Measurements from ENCODE around the gene CSAD.
A peak's percentile ranks its signal among the peaks of the same experiment; 100 is the strongest.
"Not testable (repeated sequence)": the region's sequence is repeated elsewhere in the genome, so short reads cannot be mapped to it uniquely, and the experiment has no call there.

Gene CSAD

DNA sequence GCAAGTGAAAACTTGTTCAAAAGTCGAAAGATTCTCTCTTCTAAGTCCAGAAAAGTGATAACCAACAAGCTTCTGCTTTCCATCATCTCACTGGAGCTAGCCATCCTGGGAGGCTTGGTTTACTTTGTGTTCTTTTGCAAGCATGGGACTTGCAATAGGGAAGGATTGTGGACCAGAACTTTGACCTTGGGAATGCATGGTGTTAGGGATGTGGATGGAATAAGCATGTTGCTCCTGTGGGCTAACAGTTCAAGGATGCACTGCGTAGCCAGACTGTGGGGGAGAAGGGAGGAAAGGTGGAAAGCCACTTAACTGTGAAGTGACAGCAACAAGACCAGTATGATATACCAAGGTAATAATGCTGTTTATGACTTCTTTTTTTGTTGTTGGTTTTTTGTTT, 48.9 kb downstream of the CSAD start:
- DNase-seq: no peak

DNA sequence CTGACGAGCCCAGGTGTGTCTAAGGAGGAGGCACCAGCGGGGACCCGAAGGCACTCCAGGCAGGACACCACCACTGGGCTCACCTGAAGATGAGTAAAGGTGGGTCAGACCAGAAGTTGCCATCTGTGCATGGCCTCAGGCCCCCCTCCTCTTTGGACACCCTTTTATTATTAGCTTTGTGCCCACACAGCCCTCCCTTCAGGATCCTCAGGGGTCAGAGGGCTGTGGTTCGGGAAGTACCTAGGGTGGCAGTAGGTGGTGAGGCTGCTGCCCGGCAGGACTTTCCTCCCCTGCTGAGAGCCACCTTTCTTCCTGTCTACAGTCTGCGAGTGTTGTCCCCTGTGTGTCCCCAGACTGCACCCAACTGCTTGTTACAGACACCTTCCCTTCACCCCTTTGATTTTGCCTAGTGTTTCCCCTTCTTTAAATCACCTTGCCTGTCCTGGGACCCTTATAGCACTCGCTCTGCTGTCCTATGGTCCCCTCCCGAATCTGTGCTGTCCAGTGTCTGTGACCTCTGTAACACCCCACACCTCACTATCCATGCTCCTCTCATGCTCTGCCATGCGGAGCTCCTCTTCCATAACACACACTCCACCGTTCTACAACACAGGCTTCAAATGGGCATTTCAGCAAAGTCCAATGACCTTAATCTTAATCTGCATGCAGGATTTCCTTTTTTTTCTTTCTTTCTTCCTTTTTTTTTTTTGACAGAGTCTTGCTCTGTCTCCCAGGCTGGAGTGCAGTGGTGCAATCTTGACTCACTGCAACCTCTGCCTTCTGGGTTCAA, 51.8 kb downstream of the CSAD start:
- no peak for DNase-seq

GRCh38 chr12:53127169-53127568, 53.6 kb downstream of the CSAD start:
- no peak for DNase-seq

GRCh38 chr12:53124352-53124723, 56.4 kb downstream of the CSAD start:
- DNase-seq: no peak

GRCh38 chr12:53123578-53124351, 57.0 kb downstream of the CSAD start:
- DNase-seq: no peak

DNA sequence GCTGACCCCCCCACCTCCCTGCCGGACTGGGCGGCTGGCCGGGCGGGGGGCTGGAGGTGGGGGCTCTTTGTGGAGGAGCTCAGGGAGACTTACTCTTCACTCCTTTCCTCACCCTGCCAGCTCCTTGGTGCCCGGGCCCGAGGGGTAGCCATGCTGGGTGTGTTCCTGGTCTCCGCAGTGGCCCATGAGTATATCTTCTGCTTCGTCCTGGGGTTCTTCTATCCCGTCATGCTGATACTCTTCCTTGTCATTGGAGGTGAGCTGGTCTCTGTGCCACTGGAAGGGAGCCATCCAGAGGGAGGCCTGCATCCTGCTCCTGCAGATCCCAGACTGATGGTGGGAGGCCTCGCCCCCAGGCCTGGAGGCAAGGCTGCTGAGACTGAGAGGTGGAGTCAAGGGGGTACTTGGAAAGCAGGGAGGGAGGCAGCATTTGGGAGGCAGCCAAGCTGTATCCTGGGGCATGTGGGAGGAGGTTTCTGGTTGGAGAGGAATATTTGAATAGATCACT, 57.7 kb downstream of the CSAD start:
- DNase-seq: no peak

- no peak for DNase-seq
Observed at GRCh38 chr12:53120685-53121525, 59.8 kb downstream of the CSAD start.

GRCh38 chr12:53118751-53119300, 61.9 kb downstream of the CSAD start:
- no peak for DNase-seq

- peak; percentile 81 for DNase-seq
Observed at GRCh38 chr12:53115891-53116648, 64.7 kb downstream of the CSAD start.

DNA sequence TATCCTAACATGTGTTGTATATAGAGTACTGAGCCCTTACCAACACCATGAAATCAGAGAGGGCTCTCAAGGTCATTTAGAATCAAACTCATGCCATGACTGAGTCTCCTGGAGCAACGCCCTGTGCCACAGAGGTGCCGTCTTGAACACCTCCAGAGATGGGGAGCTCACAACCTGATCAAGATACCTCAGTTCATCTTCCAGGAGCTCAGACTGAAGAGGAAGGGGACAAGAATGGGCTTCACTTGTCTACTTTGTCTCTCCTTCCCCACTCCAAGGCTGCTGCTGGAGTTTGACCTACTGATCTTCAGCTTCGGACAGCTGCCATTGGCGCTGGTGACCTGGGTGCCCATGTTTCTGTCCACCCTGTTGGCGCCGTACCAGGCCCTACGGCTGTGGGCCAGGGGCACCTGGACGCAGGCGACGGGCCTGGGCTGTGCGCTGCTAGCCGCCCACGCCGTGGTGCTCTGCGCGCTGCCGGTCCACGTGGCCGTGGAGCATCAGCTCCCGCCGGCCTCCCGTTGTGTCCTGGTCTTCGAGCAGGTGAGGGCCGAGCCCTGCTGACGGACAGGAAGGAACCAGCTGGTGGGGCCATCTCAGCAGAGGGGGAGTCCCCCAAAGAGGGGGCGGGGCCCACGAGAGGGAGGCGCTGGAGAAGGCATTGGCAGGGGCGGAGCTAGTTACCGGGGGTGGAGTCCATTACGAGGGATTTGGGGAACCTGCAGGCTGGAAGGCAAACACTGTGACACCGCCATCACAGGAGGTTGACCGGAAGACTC, 65.4 kb downstream of the CSAD start:
- DNase-seq: no peak

- DNase-seq: no peak
Observed at GRCh38 chr12:53113951-53114350, 66.8 kb downstream of the CSAD start.

DNA sequence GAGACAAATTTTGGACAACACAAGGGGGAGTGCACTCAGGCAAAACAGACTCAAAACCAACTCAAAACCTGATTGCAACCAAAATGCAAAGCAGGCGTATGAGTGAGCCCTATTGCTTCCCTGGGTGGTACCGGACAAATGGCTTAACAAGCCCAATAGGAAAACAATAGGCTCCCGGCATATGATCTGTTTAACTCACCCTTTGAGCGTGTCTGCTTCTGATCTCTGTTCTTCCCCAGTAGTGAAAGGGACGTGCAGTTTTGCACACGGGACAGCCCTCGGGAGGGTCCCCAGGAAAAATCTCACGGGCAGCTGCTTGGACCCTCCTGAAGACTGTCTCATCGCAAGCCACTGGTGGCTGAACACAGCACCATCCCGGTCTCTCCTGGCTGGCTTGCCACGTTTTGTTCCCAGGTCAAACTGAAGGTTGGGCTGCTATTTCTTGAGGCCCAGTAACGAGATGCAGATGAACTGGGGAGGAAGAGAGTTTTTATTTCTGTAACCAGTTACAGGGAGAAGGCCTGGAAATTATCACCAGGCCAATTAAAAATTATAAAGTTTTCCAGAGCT, 67.5 kb downstream of the CSAD start:
- DNase-seq: no peak

DNA sequence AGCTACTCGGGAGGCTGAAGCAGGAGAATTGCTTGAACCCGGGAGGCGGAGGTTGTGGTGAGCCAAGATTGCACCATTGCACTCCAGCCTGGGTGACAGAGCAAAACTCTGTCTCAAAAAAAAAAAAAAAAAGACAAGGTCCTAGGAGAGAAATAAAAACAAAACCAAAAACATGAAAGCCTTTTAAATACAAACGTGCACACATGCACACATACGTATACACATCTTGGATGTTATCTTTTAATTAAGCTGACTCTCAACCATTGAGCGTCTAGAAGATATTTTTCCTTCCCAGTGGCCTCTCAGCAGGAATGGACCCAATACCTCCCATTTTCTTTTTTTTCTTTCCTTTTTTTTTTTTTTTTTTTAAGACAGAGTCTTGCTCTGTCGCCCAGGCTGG, 68.3 kb downstream of the CSAD start:
- DNase-seq: not testable (repeated sequence)

Data from NCI-H524 treated with DMSO at 0.1 percent for 48 hours (cell line).